ENCODE data around the gene MACROD1.

Gene MACROD1

GRCh38 chr11:64165842-64166635 is at the start of gene MACROD1:
MACROD1 (minus strand) TSS chr11:64166113; CDS start chr11:64165994, 119 bp downstream.
- peaks cover 13% of the 10 kb centered on the region for H3K36me3 Mint-ChIP-seq (ENCODE audit: low read depth)
- peak within 1 kb of the TSS; percentile 61 for H3K27ac Mint-ChIP-seq
- peak within 1 kb of the TSS; percentile 88 for H3K4me3 Mint-ChIP-seq
- peaks cover 25% of the 10 kb centered on the region for H3K4me1 Mint-ChIP-seq
- peaks cover 9% of the 10 kb centered on the region for H3K9me3 Mint-ChIP-seq
- peaks cover 6% of the 10 kb centered on the region for H3K27me3 Mint-ChIP-seq (ENCODE audit: low read depth, poor library complexity)
- peak; percentile 80 for DNase-seq
- TF ChIP-seq CTCF (IDR thresholded peaks at IDR 0.05): no peak

- peaks cover 4% of the 10 kb centered on the region for H3K27me3 Mint-ChIP-seq (ENCODE audit: low read depth, poor library complexity)
- H3K4me1 Mint-ChIP-seq: peaks cover 16% of the 10 kb centered on the region
- H3K9me3 Mint-ChIP-seq: no peaks in the 10 kb centered on the region
- no peak for DNase-seq
- H3K36me3 Mint-ChIP-seq (ENCODE audit: low read depth): peaks cover 30% of the 10 kb centered on the region
- no peak overlapping the region for H3K4me3 Mint-ChIP-seq
- TF ChIP-seq CTCF (IDR thresholded peaks at IDR 0.05): no peak
- no peak overlapping the region for H3K27ac Mint-ChIP-seq
Measured at GRCh38 chr11:64211181-64211872, 45.4 kb upstream of the MACROD1 start.

GRCh38 chr11:64210301-64211020 is 44.5 kb upstream of the MACROD1 start:
- Mint-ChIP-seq H3K27ac (peak overlapping the region; percentile 35), H3K27me3 (ENCODE audit: low read depth, poor library complexity) (peaks cover 4% of the 10 kb centered on the region), H3K4me1 (peaks cover 23% of the 10 kb centered on the region), H3K36me3 (ENCODE audit: low read depth) (peaks cover 28% of the 10 kb centered on the region), H3K9me3 (no peaks in the 10 kb centered on the region), H3K4me3 (no peak overlapping the region)
- no peak for TF ChIP-seq CTCF (IDR thresholded peaks at IDR 0.05)
- no peak for DNase-seq

GRCh38 chr11:64209563-64209843 is 43.6 kb upstream of the MACROD1 start:
- no peak overlapping the region for H3K4me3 Mint-ChIP-seq
- TF ChIP-seq CTCF (IDR thresholded peaks at IDR 0.05): no peak

GRCh38 chr11:64208796-64209562 is 43.1 kb upstream of the MACROD1 start:
- H3K9me3 Mint-ChIP-seq: no peaks in the 10 kb centered on the region
- H3K36me3 Mint-ChIP-seq (ENCODE audit: low read depth): peaks cover 23% of the 10 kb centered on the region
- H3K27ac Mint-ChIP-seq: peak overlapping the region; percentile 61
- no peak for DNase-seq
- H3K27me3 Mint-ChIP-seq (ENCODE audit: low read depth, poor library complexity): no peaks in the 10 kb centered on the region
- H3K4me3 Mint-ChIP-seq: no peak overlapping the region
- peaks cover 35% of the 10 kb centered on the region for H3K4me1 Mint-ChIP-seq
- no peak for TF ChIP-seq CTCF (IDR thresholded peaks at IDR 0.05)

More at GRCh38 chr11:64209563-64209843, 43.6 kb upstream of the MACROD1 start:
- H3K27ac Mint-ChIP-seq: peak overlapping the region; percentile 61
- H3K9me3 Mint-ChIP-seq: no peaks in the 10 kb centered on the region
- no peak for DNase-seq
- peaks cover 21% of the 10 kb centered on the region for H3K36me3 Mint-ChIP-seq (ENCODE audit: low read depth)
- H3K27me3 Mint-ChIP-seq (ENCODE audit: low read depth, poor library complexity): no peaks in the 10 kb centered on the region
- H3K4me1 Mint-ChIP-seq: peaks cover 29% of the 10 kb centered on the region

Measured in nephron progenitor cell (in vitro differentiated cells).